Upper lobe of right lung (tissue), 1 donor: ENCODE results near the gene INO80E. TPM values are rescaled to one million over a fixed set of nuclear protein-coding genes. Genes with fewer than 3 reads are reported as not detected.

Source experiments
- ATAC-seq: fragments of 200-7000 bp; cut with Tn5 transposase; one replicate; pipeline ENCODE4 v1.9.1; 2020; ENCODE audit warnings: mild to moderate bottlenecking, moderate library complexity
- DNase-seq: peaks from one replicate; pipeline ENCODE4 v3.0.0-alpha.2; 2020
- H3K27ac ChIP-seq: fragments of 200-600 bp; one replicate; pipeline ENCODE4 v1.8.0; 2022
- H3K27me3 ChIP-seq: fragments of 200-600 bp; one replicate; pipeline ENCODE4 v1.8.0; 2022; ENCODE audit warnings: mild to moderate bottlenecking
- H3K36me3 ChIP-seq: fragments of 200-600 bp; one replicate; pipeline ENCODE4 v1.8.0; 2022
- H3K4me1 ChIP-seq: fragments of 200-600 bp; one replicate; pipeline ENCODE4 v1.8.0; 2022
- H3K4me3 ChIP-seq: fragments of 200-600 bp; one replicate; pipeline ENCODE4 v1.8.0; 2022; ENCODE audit warnings: mild to moderate bottlenecking
- H3K9me3 ChIP-seq: fragments of 200-600 bp; one replicate; pipeline ENCODE4 v1.8.0; 2022
- intact Hi-C: fragments of 100-400 bp; cut with DNase I; formaldehyde crosslinking; loops from one replicate; pipeline ENCODE4 v1.11.0; 2022
- total RNA-seq: library from RNA; stranded (reverse); fragmentation: NEBNext Ultra II Directional; extraction: Animal tissue kit (Norgen Biotek cat#: 25700); gene quantifications from one replicate; pipeline ENCODE4 v1.2.1, GENCODE V29; 2021
- TF ChIP-seq, protein P1 (sequence below): fragments of 200-600 bp; IDR thresholded peaks from one replicate; pipeline ENCODE4 v1.8.0; 2022; ENCODE audit warnings: antibody characterized with exemption
- donor health status: DM: no; HTN: yes; CAD: no; lungs with severe emphysema.

Gene INO80E
- total RNA-seq, 1 donor from 2014 or later: 65.3 TPM

DNA sequence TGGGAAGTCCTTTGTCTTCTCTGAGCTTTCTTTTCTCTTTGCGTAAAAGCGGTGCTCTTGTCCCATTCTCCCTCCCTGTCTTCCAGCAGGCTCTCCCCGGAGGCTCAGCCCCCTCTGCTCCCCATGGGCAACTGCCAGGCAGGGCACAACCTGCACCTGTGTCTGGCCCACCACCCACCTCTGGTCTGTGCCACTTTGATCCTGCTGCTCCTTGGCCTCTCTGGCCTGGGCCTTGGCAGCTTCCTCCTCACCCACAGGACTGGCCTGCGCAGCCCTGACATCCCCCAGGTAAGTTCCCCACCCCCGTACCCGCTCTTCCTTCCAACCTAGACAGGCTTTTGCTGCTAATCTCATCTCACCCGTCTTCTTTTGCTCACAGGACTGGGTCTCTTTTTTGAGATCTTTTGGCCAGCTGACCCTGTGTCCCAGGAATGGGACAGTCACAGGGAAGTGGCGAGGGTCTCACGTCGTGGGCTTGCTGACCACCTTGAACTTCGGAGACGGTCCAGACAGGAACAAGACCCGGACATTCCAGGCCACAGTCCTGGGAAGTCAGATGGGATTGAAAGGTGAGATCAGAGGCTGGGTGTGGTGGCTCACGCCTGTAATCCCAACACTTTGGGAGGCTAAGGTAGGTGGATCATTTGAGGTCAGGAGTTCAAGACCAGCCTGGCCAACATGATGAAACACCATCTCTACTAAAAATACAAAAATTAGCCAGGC lies 32.9 kb upstream of the INO80E start:
- Histone ChIP-seq H3K9me3 (no peaks in the 10 kb centered on the region), H3K27ac (peak overlapping the region; percentile 95), H3K36me3 (peaks cover 5% of the 10 kb centered on the region), H3K4me3 (peak overlapping the region; percentile 88), H3K4me1 (peaks cover 18% of the 10 kb centered on the region), H3K27me3 (no peaks in the 10 kb centered on the region)
- no peak for DNase-seq
- ATAC-seq: no peak
- TF ChIP-seq, protein P1, sequence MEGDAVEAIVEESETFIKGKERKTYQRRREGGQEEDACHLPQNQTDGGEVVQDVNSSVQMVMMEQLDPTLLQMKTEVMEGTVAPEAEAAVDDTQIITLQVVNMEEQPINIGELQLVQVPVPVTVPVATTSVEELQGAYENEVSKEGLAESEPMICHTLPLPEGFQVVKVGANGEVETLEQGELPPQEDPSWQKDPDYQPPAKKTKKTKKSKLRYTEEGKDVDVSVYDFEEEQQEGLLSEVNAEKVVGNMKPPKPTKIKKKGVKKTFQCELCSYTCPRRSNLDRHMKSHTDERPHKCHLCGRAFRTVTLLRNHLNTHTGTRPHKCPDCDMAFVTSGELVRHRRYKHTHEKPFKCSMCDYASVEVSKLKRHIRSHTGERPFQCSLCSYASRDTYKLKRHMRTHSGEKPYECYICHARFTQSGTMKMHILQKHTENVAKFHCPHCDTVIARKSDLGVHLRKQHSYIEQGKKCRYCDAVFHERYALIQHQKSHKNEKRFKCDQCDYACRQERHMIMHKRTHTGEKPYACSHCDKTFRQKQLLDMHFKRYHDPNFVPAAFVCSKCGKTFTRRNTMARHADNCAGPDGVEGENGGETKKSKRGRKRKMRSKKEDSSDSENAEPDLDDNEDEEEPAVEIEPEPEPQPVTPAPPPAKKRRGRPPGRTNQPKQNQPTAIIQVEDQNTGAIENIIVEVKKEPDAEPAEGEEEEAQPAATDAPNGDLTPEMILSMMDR: no peak
- intact Hi-C loops: no loop called here

DNA sequence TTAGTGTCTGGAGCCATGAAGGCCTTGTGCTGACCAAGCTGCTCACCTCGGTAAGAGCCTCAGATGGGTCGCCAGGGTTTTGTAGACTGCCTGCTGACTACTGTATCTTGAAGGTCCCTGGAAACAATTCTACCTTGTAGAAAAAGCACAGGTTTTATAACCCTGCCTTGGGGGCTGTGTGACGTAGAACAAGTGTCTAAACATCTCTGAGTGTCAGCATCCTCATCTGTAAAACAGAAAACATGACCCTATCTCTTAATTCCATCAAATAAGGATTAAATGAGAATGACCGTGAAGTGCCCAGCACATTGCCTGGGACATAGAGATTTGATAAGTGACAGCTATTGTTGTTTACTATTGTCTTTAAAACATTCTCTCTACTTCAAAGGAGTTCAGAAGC lies 27.8 kb upstream of the INO80E start:
- Histone ChIP-seq H3K27me3 (no peaks in the 10 kb centered on the region), H3K36me3 (peaks cover 40% of the 10 kb centered on the region), H3K9me3 (no peaks in the 10 kb centered on the region), H3K27ac (no peak overlapping the region), H3K4me1 (peaks cover 8% of the 10 kb centered on the region), H3K4me3 (no peak overlapping the region)
- ATAC-seq: no peak
- TF ChIP-seq, protein P1: no peak
- intact Hi-C loops: no loop called here
- DNase-seq: no peak

DNA sequence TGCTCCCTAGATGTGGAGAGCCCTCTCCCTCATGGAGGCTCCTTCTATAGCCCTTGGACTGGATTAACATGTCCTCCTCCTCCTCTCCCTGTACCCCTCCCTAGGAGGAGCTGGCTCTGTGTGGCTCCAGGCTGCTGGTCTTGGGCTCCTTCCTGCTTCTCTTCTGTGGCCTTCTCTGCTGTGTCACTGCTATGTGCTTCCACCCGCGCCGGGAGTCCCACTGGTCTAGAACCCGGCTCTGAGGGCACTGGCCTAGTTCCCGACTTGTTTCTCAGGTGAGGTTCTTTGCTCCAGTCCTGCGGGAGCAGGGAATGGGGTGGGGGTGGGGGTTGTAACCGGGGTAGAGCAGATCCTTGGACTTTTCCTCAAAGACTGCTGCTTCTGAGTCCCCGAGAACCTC lies 24.7 kb upstream of the INO80E start:
- H3K27ac ChIP-seq: no peak overlapping the region
- H3K27me3 ChIP-seq: no peaks in the 10 kb centered on the region
- H3K9me3 ChIP-seq: no peaks in the 10 kb centered on the region
- DNase-seq (no peak), ATAC-seq (no peak)
- peaks cover 40% of the 10 kb centered on the region for H3K36me3 ChIP-seq
- intact Hi-C loops: no loop called here
- TF ChIP-seq, protein P1: no peak
- no peak overlapping the region for H3K4me3 ChIP-seq
- peaks cover 14% of the 10 kb centered on the region for H3K4me1 ChIP-seq

DNA sequence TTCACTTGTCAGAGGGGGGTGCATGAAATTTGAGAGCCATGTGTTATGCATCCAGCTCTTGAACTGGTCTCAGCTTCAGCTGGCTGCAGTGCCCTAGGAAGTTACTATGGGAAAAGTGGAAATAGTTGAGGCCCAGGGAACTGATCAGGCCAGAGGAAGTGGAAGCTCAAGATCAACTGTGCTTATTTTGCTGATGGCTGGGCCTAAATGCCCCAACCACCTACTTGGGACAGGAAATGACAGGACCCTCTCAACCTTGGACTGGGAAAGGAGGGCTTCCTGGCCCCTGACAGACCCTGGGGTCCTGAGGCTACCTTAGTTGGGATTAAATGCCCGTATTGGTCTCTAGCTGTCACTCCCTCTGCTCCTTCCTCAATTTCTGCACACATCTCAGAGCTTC lies 23.5 kb upstream of the INO80E start:
- H3K36me3 ChIP-seq: peaks cover 40% of the 10 kb centered on the region
- no peak overlapping the region for H3K27ac ChIP-seq
- H3K4me1 ChIP-seq: peaks cover 26% of the 10 kb centered on the region
- no peak for ATAC-seq
- H3K27me3 ChIP-seq: no peaks in the 10 kb centered on the region
- DNase-seq: no peak
- intact Hi-C loops: no loop called here
- TF ChIP-seq, protein P1: no peak
- no peak overlapping the region for H3K4me3 ChIP-seq
- no peaks in the 10 kb centered on the region for H3K9me3 ChIP-seq

DNA sequence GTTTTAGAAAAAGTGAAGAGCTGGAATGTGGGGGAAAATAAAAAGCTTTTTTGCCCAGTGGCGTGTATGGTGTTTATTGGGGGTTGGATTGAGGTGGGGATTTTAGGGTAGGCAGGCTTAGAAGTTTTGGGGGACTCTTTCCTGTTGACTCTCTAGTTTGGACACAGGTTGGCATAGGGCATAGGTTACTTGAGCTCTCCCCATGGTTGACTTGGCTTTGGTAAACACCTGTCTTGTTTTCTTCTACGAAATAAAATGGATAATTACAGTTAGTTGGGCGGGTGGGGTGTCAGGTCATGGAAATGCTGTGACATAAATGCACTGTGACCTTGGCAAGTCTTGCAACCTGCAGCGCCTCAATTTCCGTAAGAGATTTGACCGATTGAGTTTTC lies 23.1 kb upstream of the INO80E start:
- Histone ChIP-seq H3K27me3 (no peaks in the 10 kb centered on the region), H3K4me1 (peaks cover 29% of the 10 kb centered on the region), H3K4me3 (no peak overlapping the region), H3K9me3 (no peaks in the 10 kb centered on the region), H3K36me3 (peaks cover 40% of the 10 kb centered on the region), H3K27ac (no peak overlapping the region)
- ATAC-seq: no peak
- no peak for DNase-seq
- TF ChIP-seq, protein P1: no peak
- intact Hi-C loops: no loop called here
